HUES64 (cell line): ENCODE data around the gene CEP120.
A peak's percentile ranks its signal among the peaks of the same experiment; 100 is the strongest.
"Not testable (repeated sequence)": the region's sequence is repeated elsewhere in the genome, so short reads cannot be mapped to it uniquely, and the experiment has no call there.

Source experiments
- H3K27ac ChIP-seq: 2 replicates; pipeline ENCODE4 v1.7.0; 2013; ENCODE audit warnings: low read depth, low read length, inconsistent platforms
- H3K27me3 ChIP-seq: 2 replicates; pipeline ENCODE4 v1.6.1; 2013; ENCODE audit warnings: mild to moderate bottlenecking, low read length; ENCODE audit not compliant: insufficient read depth
- H3K36me3 ChIP-seq: 2 replicates; pipeline ENCODE4 v1.6.1; 2013; ENCODE audit warnings: mild to moderate bottlenecking, low read length; ENCODE audit not compliant: insufficient read depth
- H3K4me1 ChIP-seq: 2 replicates; pipeline ENCODE4 v1.6.1; 2013; ENCODE audit warnings: mild to moderate bottlenecking, low read length, moderate library complexity; ENCODE audit not compliant: insufficient read depth
- H3K4me3 ChIP-seq: 2 replicates; pipeline ENCODE4 v1.5.1; 2013; ENCODE audit warnings: mild to moderate bottlenecking, low read length, moderate library complexity
- H3K9ac ChIP-seq: 2 replicates; pipeline ENCODE4 v1.6.1; 2013; ENCODE audit warnings: mild to moderate bottlenecking, low read depth, low read length
- H3K9me3 ChIP-seq: 2 replicates; pipeline ENCODE4 v1.6.1; 2013; ENCODE audit warnings: low read depth, low read length; ENCODE audit not compliant: insufficient read depth
- WGBS: fragments of 150-250, 120-280 bp; methylation state at CpG from one replicate; pipeline ENCODE4 v1.1.7; 2013; ENCODE audit warnings: missing lambda C conversion rate; 5-methylcytosine and 5-hydroxymethylcytosine counted together

The CEP120 gene

DNA sequence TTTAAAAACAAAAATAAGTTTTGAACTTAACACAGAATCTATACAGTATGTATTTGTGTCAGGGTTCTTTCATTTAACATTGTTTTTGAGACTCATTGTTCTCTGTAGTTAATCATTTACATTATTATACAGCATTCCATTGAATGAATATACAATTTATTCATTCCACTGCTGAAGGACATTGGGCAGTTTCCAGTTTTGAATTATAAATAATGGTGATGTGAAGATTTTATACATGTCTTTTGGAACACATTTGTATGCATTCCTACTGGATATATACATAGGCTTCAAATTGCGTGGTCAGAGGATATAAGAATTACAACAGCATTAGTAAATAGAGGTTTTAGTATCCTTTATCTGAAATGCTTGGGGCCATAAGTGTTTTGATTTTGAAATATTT lies 72.0 kb downstream of the CEP120 start:
- Histone ChIP-seq H3K9ac (no peak overlapping the region), H3K36me3 (peaks cover 29% of the 10 kb centered on the region; the same call in 1 of the 2 replicates), H3K27me3 (no peaks in the 10 kb centered on the region), H3K4me1 (no peaks in the 10 kb centered on the region), H3K9me3 (0 out of 2 replicates have a peak, but pooled peaks cover 8% of the 10 kb centered on the region), H3K27ac (no peak overlapping the region), H3K4me3 (no peak overlapping the region)
- WGBS = no CpG with 5 or more reads among the region's 1 CpG

DNA sequence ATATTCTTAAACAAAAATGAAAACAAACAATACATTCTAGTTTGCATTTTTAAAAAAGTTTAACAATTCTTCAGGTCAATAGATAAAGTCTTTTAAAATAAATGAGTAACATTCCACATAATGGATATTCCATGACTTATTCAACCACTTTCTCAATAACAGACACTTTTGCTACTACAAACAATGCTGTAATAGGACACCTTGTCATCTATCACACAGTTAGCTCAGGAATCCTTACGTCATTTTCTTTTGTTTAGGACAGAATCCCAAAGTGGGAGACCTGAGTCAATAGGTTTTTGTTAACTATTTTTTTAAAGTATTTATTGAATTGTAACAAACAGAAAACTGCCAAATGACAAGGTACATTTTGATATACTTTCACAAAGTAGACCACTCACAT lies 72.5 kb downstream of the CEP120 start:
- H3K27ac ChIP-seq = no peak overlapping the region
- H3K36me3 ChIP-seq = peaks cover 33% of the 10 kb centered on the region; the same call in 1 of the 2 replicates
- H3K9ac ChIP-seq = no peak overlapping the region
- H3K4me1 ChIP-seq = no peaks in the 10 kb centered on the region
- 0 out of 2 replicates have a peak, but pooled peaks cover 6% of the 10 kb centered on the region for H3K9me3 ChIP-seq
- 75% methylated on average over 1 of the region's 1 CpG for WGBS
- H3K27me3 ChIP-seq = no peaks in the 10 kb centered on the region
- no peak overlapping the region for H3K4me3 ChIP-seq

DNA sequence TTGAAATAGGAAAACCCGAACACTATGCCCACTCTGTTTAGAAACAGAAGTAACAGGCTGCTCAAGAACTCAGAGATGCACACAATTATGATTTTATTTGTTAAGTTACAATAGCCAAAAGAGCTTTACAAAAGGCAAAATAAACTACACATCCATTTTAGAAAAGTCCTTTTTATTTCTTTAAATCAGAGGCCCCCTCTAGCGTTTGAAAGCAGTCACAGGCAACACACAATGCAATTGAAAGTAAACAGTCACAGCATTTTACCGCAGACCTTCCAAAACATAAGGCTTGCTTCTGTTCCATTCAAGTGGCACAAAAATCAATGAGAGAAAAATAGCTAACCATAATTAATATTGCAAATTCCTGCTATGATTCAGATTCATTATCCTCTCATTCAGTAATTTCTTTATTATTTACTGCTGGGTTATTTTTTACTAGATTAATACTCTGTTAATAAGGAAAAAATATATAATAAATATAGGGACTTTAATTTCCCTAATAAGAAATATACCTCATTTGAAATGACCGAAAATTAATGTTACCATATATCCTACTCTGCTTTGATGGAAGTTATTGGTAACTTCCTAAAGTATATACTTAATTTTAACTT lies 78.3 kb downstream of the CEP120 start:
- H3K9ac ChIP-seq = no peak overlapping the region
- H3K9me3 ChIP-seq = no peaks in the 10 kb centered on the region
- no peaks in the 10 kb centered on the region for H3K27me3 ChIP-seq
- H3K36me3 ChIP-seq = peaks cover 37% of the 10 kb centered on the region; the same call in 1 of the 2 replicates
- no peak overlapping the region for H3K4me3 ChIP-seq
- H3K4me1 ChIP-seq = no peaks in the 10 kb centered on the region
- H3K27ac ChIP-seq = no peak overlapping the region
- WGBS = 55% methylated on average over 3 of the region's 4 CpGs

DNA sequence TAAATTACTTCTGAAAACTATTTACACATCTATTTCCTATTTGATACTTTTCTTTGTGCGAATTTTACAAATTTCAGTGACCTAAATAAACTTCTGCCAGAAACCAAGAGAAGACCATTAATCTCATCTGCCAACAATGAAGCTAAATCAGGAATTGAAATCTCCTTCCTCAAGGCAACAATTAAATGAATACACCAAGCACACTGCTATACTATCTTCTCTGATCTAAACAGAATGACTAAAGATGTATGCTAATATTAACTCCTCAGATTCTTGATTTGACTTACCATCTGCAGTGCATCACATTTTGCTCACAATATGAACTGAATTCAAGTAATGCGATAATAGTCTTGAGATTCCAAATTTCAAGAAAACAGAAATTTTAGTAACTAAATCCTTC lies 82.3 kb downstream of the CEP120 start:
- WGBS = 95% methylated on average over 2 of the region's 2 CpGs
- Histone ChIP-seq H3K27ac (no peak overlapping the region), H3K36me3 (0 out of 2 replicates have a peak, but pooled peaks cover 6% of the 10 kb centered on the region), H3K27me3 (no peaks in the 10 kb centered on the region), H3K9me3 (no peaks in the 10 kb centered on the region), H3K4me3 (no peak overlapping the region), H3K4me1 (no peaks in the 10 kb centered on the region), H3K9ac (no peak overlapping the region)

DNA sequence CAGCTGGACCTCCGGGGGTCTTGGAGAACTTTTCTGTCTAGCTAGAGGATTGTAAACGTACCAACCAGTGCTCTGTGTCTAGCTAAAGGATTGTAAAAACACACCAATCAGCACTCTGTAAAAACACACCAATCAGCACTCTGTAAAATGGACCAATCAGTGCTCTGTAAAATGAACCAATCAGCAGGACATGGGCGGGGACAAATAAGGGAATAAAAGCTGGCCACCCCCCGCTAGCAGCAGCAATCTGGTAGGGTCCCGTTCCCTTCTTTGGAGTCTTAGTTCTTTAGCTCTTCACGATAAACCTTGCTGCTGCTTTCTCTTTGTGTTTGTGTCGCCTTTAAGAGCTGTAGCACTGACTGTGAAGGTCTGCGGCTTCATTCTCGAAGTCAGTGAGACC lies 114.8 kb downstream of the CEP120 start:
- not testable (repeated sequence) for H3K27ac ChIP-seq, H3K4me1 ChIP-seq, H3K9ac ChIP-seq, H3K36me3 ChIP-seq, H3K9me3 ChIP-seq, H3K4me3 ChIP-seq, H3K27me3 ChIP-seq
- WGBS = 89% methylated on average over 9 of the region's 9 CpGs

DNA sequence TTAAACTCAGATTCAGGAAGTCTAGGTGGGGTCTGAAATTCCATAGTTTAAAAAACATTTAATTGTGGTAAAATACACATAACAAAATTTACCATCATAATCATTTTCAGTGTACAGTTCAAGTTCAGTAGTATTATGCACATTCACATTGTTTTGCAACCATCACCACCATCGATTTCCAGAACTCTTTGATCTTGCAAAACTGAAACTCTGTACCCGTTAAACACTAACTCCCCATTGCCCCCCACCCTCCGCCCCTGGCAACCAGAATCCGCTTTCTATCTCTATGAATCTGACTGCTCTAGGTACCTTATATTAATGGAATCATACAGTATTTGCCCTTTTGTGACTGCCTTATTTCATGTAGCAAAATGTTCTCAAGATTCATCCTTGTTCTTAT lies 117.5 kb downstream of the CEP120 start:
- H3K36me3 ChIP-seq = no peaks in the 10 kb centered on the region
- no peak overlapping the region for H3K27ac ChIP-seq
- H3K4me1 ChIP-seq = peaks cover 4% of the 10 kb centered on the region
- H3K27me3 ChIP-seq = no peaks in the 10 kb centered on the region
- H3K4me3 ChIP-seq = no peak overlapping the region
- no peaks in the 10 kb centered on the region for H3K9me3 ChIP-seq
- WGBS = 94% methylated on average over 4 of the region's 4 CpGs
- H3K9ac ChIP-seq = no peak overlapping the region

DNA sequence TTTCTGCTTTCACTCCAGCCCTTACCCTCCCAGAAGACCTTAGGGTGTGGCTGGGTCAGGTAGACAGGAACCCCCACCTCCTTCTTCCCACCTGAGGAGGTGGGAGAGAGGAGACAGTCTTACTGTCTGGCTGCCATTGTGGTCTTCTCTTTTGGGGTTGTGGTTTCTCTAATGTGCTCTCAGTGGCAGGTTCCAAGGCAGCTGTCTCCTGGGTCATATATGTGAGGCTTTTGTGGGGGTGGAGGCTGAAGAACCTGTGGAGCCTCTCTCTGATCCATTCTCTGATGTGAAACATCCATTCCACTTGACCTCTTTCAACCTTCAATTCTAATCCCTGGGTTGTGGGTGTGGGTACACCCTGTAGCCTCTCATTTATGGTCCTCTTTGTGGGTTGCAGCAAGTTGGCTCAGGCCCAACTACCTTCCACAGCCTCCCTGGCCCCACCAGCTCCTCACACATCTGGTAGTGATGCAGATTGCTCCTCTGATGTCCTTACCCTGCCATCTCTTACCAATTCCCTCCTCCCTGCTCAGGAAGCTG lies 118.4 kb downstream of the CEP120 start:
- no peak overlapping the region for H3K27ac ChIP-seq
- H3K4me3 ChIP-seq = no peak overlapping the region
- no peaks in the 10 kb centered on the region for H3K27me3 ChIP-seq
- no peak overlapping the region for H3K9ac ChIP-seq
- H3K36me3 ChIP-seq = no peaks in the 10 kb centered on the region
- no peaks in the 10 kb centered on the region for H3K9me3 ChIP-seq
- peaks cover 10% of the 10 kb centered on the region for H3K4me1 ChIP-seq

DNA sequence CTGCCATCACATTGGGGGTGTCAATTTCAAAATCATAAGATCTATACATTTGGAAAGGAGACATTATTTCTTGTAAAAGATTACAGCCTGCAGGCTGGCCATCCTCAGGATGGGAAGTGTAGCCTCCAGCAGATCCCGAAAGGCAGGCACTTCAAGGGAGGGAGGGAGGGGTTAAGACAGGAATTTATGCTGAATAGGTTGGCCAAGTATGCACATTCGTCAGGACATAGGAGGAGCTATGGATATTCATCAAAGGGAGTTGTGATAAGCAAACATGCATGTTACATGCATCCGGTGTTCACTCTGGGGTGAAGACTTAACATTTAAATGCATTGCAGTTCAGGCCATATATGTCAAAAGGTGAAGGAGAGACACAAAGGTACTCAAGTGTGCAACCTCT lies 119.4 kb downstream of the CEP120 start:
- H3K36me3 ChIP-seq = no peaks in the 10 kb centered on the region
- no peaks in the 10 kb centered on the region for H3K27me3 ChIP-seq
- WGBS = 55% methylated on average over 3 of the region's 3 CpGs
- H3K9me3 ChIP-seq = 0 out of 2 replicates have a peak, but pooled peaks cover 2% of the 10 kb centered on the region
- H3K4me1 ChIP-seq = peaks cover 14% of the 10 kb centered on the region
- no peak overlapping the region for H3K27ac ChIP-seq
- H3K4me3 ChIP-seq = no peak overlapping the region
- no peak overlapping the region for H3K9ac ChIP-seq

DNA sequence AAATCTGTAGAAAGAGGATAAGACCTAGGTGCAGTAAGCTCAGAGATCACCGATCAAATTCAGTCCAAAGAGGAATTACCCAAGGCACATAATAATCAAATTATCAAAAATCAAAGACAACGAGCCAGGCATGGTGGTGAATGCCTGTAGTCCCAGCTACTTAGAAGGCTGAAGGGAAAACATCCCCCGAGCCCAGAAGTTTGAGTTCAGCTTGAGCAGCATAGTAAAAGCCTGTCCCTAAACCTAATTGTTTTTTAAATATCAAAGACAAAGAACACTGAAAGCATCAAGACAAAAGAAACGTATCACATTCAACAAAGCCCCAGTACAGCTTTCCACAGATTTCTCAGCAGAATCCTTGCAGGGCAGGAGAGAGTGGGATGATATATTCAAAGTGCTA lies 122.9 kb downstream of the CEP120 start:
- 58% methylated on average over 3 of the region's 4 CpGs for WGBS
- no peaks in the 10 kb centered on the region for H3K27me3 ChIP-seq
- H3K27ac ChIP-seq = peak overlapping the region; percentile 61; the same call in 1 of the 2 replicates
- H3K9ac ChIP-seq = no peak overlapping the region
- H3K9me3 ChIP-seq = peaks cover 7% of the 10 kb centered on the region; the same call in 1 of the 2 replicates
- peaks cover 27% of the 10 kb centered on the region for H3K4me1 ChIP-seq
- H3K36me3 ChIP-seq = no peaks in the 10 kb centered on the region
- no peak overlapping the region for H3K4me3 ChIP-seq

DNA sequence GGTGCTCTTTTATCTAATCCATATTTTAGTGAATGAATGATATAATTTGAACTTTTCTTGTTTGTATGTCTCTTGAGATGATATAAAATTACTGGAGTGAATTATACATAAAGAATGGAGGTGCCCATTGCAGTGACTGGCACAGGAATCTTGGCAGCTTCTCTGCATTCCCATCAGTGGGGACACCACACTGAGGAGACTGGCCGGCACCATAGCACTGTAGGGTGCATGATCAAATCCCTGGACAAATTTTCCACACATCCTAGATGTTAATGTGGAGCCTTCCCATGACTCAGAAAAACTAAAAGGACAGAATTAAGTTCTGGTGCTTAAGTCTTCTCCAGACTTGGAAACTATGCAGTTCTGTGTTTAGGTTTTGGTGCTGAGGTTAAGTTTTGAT lies 124.1 kb downstream of the CEP120 start:
- H3K9ac ChIP-seq = no peak overlapping the region
- WGBS = 90% methylated on average over 1 of the region's 1 CpG
- no peak overlapping the region for H3K4me3 ChIP-seq
- H3K27ac ChIP-seq = no peak overlapping the region
- H3K9me3 ChIP-seq = peaks cover 7% of the 10 kb centered on the region; the same call in 1 of the 2 replicates
- no peaks in the 10 kb centered on the region for H3K27me3 ChIP-seq
- H3K36me3 ChIP-seq = no peaks in the 10 kb centered on the region
- peaks cover 27% of the 10 kb centered on the region for H3K4me1 ChIP-seq

DNA sequence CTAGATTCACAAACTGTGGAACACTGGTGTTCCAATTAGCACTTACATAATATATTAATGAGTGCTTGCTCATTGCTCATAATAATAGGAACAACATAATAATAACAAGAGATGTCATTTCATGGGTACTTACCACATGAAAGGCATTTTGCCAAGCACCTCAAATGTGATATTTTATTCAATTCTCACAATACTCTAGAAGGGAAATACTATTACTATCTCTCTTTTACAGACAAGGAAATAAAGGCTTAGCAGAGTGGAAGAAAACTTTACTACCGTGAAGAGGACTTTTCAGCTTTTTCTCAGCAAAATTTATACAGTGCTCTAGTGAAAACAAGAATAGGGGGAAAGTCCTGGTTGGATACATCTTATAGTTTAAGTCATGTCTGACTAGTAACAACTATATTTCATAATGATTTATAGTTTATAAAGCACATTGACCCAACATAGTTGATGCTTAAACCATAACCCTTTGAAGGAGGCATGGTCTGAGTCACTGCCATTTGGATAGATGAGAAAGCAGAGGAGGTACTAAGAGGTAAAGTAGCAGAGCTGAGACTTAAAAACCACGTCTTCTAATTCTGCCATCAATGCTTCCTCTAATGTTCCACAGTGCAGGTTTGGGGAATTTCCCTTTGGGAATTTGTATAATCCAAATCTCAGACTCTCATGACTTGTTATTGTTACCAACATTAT lies 124.7 kb downstream of the CEP120 start:
- H3K9ac ChIP-seq = no peak overlapping the region
- 85% methylated on average over 2 of the region's 2 CpGs for WGBS
- H3K27ac ChIP-seq = no peak overlapping the region
- no peak overlapping the region for H3K4me3 ChIP-seq
- peaks cover 27% of the 10 kb centered on the region for H3K4me1 ChIP-seq
- peaks cover 7% of the 10 kb centered on the region; the same call in 1 of the 2 replicates for H3K9me3 ChIP-seq
- H3K27me3 ChIP-seq = no peaks in the 10 kb centered on the region
- no peaks in the 10 kb centered on the region for H3K36me3 ChIP-seq
